Measurements from ENCODE around the gene TEDC1.

TEDC1 gene

DNA sequence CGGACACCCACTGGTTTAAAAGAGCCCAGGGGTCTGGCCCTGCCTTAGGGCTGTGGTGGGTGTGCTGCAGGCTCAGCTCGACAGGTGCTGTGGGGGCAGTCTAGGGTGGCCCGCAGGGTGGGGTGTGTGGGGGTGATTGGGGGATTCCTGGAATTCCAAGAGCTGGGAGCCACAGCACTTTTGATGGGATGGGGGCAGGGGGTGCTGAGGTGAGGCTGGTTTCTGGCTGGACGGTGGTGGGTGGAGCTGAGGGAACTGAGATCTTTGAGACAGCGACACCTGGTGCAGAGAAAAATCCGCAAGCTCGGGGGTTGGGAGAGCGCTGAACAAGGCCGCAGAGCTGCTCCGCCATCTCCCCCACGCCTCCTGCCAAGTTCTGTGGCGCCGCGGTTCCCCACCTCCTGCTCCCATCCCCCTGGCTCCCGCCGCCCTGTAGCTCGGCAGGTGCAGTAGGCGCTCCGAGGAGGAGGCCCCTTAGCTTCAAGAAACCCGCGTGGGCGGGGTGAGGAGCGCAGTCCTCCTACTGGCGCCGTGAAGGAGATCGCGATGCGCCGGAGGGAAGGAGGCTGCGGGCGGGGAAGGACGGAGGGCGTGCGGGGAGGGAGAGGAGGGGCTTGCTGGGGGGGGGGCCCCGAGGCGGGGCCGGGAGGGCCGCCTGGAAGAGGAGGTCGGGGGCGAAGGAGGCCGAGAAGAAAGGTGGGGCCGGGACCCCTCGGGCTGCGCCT lies 1.3 kb upstream of the TEDC1 start (continued):
- TF ChIP-seq, protein P1, sequence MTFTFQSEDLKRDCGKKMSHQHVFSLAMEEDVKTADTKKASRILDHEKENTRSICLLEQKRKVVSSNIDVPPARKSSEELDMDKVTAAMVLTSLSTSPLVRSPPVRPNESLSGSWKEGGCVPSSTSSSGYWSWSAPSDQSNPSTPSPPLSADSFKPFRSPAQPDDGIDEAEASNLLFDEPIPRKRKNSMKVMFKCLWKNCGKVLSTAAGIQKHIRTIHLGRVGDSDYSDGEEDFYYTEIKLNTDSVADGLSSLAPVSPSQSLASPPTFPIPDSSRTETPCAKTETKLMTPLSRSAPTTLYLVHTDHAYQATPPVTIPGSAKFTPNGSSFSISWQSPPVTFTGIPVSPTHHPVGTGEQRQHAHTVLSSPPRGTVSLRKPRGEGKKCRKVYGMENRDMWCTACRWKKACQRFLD (tag by site-specific recombination; IDR thresholded peaks at IDR 0.05) = no peak
- TF ChIP-seq ZNF2 (tag by site-specific recombination; IDR thresholded peaks at IDR 0.05) (peak; percentile 92), WT1 (tag by site-specific recombination; IDR thresholded peaks at IDR 0.05) (0 out of 2 replicates have a peak, but pooled peaks have one; percentile 8), ZNF558 (tag by site-specific recombination; IDR thresholded peaks at IDR 0.05) (no peak), SCRT1 (tag by site-specific recombination; IDR thresholded peaks at IDR 0.05; ENCODE audit: borderline replicate concordance) (no peak), ZNF571 (tag by site-specific recombination; IDR thresholded peaks at IDR 0.05) (no peak), ZNF114 (tag by site-specific recombination; IDR thresholded peaks at IDR 0.05) (no peak), ZXDB (tag by site-specific recombination; IDR thresholded peaks at IDR 0.05) (peak; percentile 68), MZF1 (tag by site-specific recombination; IDR thresholded peaks at IDR 0.05; ENCODE audit: borderline replicate concordance) (no peak), TRIM28 (IDR thresholded peaks at IDR 0.05; ENCODE audit: borderline replicate concordance, low read length) (no peak), SCRT2 (tag by site-specific recombination; IDR thresholded peaks at IDR 0.05) (peak; percentile 24; the same call in 1 of the 2 replicates), ZNF248 (tag by site-specific recombination; IDR thresholded peaks at IDR 0.05) (no peak), ZNF266 (tag by site-specific recombination; IDR thresholded peaks at IDR 0.05; ENCODE audit: low read depth) (no peak), IKZF3 (tag by site-specific recombination; IDR thresholded peaks at IDR 0.05) (peak; percentile 57), ZNF24 (tag by site-specific recombination; IDR thresholded peaks at IDR 0.05) (0 out of 2 replicates have a peak, but pooled peaks have one; percentile 39), ZIC2 (tag by site-specific recombination; IDR thresholded peaks at IDR 0.05) (peak; percentile 82), ZNF785 (tag by site-specific recombination; IDR thresholded peaks at IDR 0.05) (no peak), ZNF433 (tag by site-specific recombination; IDR thresholded peaks at IDR 0.05; ENCODE audit: low read depth) (no peak), ZNF707 (tag by site-specific recombination; IDR thresholded peaks at IDR 0.05) (no peak), ZNF521 (tag by site-specific recombination; IDR thresholded peaks at IDR 0.05) (no peak), ZSCAN18 (tag by site-specific recombination; IDR thresholded peaks at IDR 0.05) (no peak), ZNF302 (tag by site-specific recombination; IDR thresholded peaks at IDR 0.05; ENCODE audit: low read depth) (no peak), KLF7 (tag by site-specific recombination; IDR thresholded peaks at IDR 0.05; ENCODE audit: borderline replicate concordance) (peak; percentile 77; the same call in 1 of the 2 replicates), PRDM10 (tag by site-specific recombination; IDR thresholded peaks at IDR 0.05) (peak; percentile 92), SP2 (tag by site-specific recombination; IDR thresholded peaks at IDR 0.05) (peak; percentile 83), ZNF670 (tag by site-specific recombination; IDR thresholded peaks at IDR 0.05; ENCODE audit: low read depth) (no peak), EGR2 (tag by site-specific recombination; IDR thresholded peaks at IDR 0.05; ENCODE audit: low read depth) (peak; percentile 97), ZNF239 (tag by site-specific recombination; IDR thresholded peaks at IDR 0.05) (no peak), ZNF654 (tag by site-specific recombination; IDR thresholded peaks at IDR 0.05; ENCODE audit: low read depth) (peak; percentile 44), ZNF426 (tag by site-specific recombination; IDR thresholded peaks at IDR 0.05) (no peak)
- TF ChIP-seq, protein P2, sequence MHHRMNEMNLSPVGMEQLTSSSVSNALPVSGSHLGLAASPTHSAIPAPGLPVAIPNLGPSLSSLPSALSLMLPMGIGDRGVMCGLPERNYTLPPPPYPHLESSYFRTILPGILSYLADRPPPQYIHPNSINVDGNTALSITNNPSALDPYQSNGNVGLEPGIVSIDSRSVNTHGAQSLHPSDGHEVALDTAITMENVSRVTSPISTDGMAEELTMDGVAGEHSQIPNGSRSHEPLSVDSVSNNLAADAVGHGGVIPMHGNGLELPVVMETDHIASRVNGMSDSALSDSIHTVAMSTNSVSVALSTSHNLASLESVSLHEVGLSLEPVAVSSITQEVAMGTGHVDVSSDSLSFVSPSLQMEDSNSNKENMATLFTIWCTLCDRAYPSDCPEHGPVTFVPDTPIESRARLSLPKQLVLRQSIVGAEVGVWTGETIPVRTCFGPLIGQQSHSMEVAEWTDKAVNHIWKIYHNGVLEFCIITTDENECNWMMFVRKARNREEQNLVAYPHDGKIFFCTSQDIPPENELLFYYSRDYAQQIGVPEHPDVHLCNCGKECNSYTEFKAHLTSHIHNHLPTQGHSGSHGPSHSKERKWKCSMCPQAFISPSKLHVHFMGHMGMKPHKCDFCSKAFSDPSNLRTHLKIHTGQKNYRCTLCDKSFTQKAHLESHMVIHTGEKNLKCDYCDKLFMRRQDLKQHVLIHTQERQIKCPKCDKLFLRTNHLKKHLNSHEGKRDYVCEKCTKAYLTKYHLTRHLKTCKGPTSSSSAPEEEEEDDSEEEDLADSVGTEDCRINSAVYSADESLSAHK (tag by site-specific recombination; IDR thresholded peaks at IDR 0.05) = 0 out of 2 replicates have a peak, but pooled peaks have one; percentile 13
- TF ChIP-seq, protein P3, sequence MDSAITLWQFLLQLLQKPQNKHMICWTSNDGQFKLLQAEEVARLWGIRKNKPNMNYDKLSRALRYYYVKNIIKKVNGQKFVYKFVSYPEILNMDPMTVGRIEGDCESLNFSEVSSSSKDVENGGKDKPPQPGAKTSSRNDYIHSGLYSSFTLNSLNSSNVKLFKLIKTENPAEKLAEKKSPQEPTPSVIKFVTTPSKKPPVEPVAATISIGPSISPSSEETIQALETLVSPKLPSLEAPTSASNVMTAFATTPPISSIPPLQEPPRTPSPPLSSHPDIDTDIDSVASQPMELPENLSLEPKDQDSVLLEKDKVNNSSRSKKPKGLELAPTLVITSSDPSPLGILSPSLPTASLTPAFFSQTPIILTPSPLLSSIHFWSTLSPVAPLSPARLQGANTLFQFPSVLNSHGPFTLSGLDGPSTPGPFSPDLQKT (IDR thresholded peaks at IDR 0.05; ENCODE audit: borderline replicate concordance, low read depth, low read length) = no peak
